Measurements from ENCODE around the gene ZDHHC8.

DNA sequence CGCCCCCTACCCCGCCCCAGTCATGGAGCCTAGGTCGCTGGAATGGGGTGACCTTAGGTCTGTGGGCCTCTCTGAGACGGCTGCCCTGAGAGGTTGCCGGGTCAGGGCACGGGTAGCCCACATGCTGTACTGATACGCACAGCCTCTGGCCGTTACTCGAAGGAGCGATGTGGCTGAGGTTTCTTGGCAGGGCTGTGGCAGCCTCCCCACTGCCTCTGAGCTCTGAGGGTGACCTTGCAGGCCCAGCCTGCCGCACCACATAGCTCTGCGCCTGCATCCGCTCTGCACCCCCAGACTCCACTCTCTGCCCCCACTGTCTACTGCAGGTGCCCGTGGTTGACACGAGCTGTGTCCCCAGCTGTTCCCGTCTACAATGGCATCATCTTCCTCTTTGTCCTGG is 7.3 kb downstream of the ZDHHC8 start:
- no peak for TF ChIP-seq CTCF (IDR thresholded peaks at IDR 0.05; ENCODE audit: insufficient read depth, low read length)
- TF ChIP-seq POLR2AphosphoS5 (IDR thresholded peaks at IDR 0.05; ENCODE audit: low read depth): no peak
- TF ChIP-seq SPI1 (IDR thresholded peaks at IDR 0.05; ENCODE audit: borderline replicate concordance, low read depth): no peak

Data from HL-60 (cell line).